PC-9 (cell line): ENCODE data around the gene WDR59. TPM values are rescaled to one million over a fixed set of nuclear protein-coding genes. Genes with fewer than 3 reads are reported as not detected.
"Not testable (repeated sequence)": the region's sequence is repeated elsewhere in the genome, so short reads cannot be mapped to it uniquely, and the experiment has no call there.

Experiments
- BruUV-seq: library from RNA; stranded (reverse); fragments of 400-500 nt; replicated peaks from 2 replicates; lab custom pipeline; 2021; lab: Mats Ljungman, UMichigan
- CTCF ChIA-PET: fragments of 300-600 bp; sonication (Branson Sonifier 250); formaldehyde crosslinking; loops from one replicate; lab custom pipeline; 2022; ENCODE audit warnings: antibody characterized with exemption; lab: Charles Lee
- POLR2A ChIA-PET: fragments of 300-600 bp; sonication (Branson Sonifier 250); formaldehyde crosslinking; loops from one replicate; lab custom pipeline; 2022; ENCODE audit warnings: antibody characterized with exemption; ENCODE audit not compliant: unreplicated experiment; lab: Charles Lee
- DNase-seq, 2 experiments: peaks; one replicate each; pipeline versions ENCODE4 v3.0.0 to v3.0.0-alpha.2; 2015 to 2022; ENCODE audit warnings: mixed read lengths in 1 of 2
- H2AFZ ChIP-seq: fragments of 200-600 bp; sonication (generic); 2 replicates; pipeline ENCODE4 v1.8.1; 2017; ENCODE audit warnings: antibody characterized with exemption
- H3F3A ChIP-seq: fragments of 200-600 bp; sonication (generic); 2 replicates; pipeline ENCODE4 v1.8.1; 2017; ENCODE audit warnings: antibody characterized with exemption, mild to moderate bottlenecking, low read depth; ENCODE audit not compliant: insufficient read depth
- H3K27ac ChIP-seq: fragments of 200-600 bp; sonication (generic); 2 replicates; pipeline ENCODE4 v1.6.1; 2016; ENCODE audit warnings: mixed run types
- H3K27me3 ChIP-seq: fragments of 200-600 bp; sonication (generic); 2 replicates; pipeline ENCODE4 v1.6.1; 2016; ENCODE audit warnings: low read depth, mixed run types; ENCODE audit not compliant: insufficient read depth
- H3K36me3 ChIP-seq: fragments of 200-600 bp; sonication (generic); 2 replicates; pipeline ENCODE4 v1.6.1; 2016; ENCODE audit warnings: low read depth, mixed run types
- H3K4me1 ChIP-seq: fragments of 200-600 bp; sonication (generic); replicated peaks from 2 replicates; pipeline ENCODE4 v1.6.1; 2016; ENCODE audit warnings: mixed run types; ENCODE audit not compliant: insufficient read depth
- H3K4me2 ChIP-seq: fragments of 200-600 bp; sonication (generic); 2 replicates; pipeline ENCODE4 v1.6.1; 2017; ENCODE audit warnings: mixed run types
- H3K4me3 ChIP-seq: fragments of 200-600 bp; sonication (generic); 2 replicates; pipeline ENCODE4 v1.6.1; 2016; ENCODE audit warnings: mixed run types
- H3K79me2 ChIP-seq: fragments of 200-600 bp; sonication (generic); 2 replicates; pipeline ENCODE4 v1.6.1; 2017; ENCODE audit warnings: low read depth, mixed run types
- H3K9me2 ChIP-seq: fragments of 200-600 bp; sonication (generic); 2 replicates; pipeline ENCODE4 v1.8.1; 2017; ENCODE audit warnings: mild to moderate bottlenecking; ENCODE audit not compliant: insufficient read depth
- H3K9me3 ChIP-seq: fragments of 200-600 bp; sonication (generic); 2 replicates; pipeline ENCODE4 v1.8.1; 2016; ENCODE audit warnings: low read depth; ENCODE audit not compliant: insufficient read depth
- H4K20me1 ChIP-seq: fragments of 200-600 bp; sonication (generic); 2 replicates; pipeline ENCODE4 v1.8.1; 2017; ENCODE audit not compliant: insufficient read depth
- CTCF ChIP-seq: fragments of 200-600 bp; sonication (generic); conservative IDR thresholded peaks from 2 replicates; pipeline ENCODE4 v1.6.1; 2017; ENCODE audit warnings: mixed run types, antibody characterized with exemption, mild to moderate bottlenecking, moderate library complexity
- EZH2 ChIP-seq: fragments of 200-600 bp; sonication (generic); IDR thresholded peaks from 2 replicates; pipeline ENCODE4 v1.8.0; 2017; ENCODE audit warnings: antibody characterized with exemption, low read depth
- intact Hi-C: fragments of 100-400 bp; cut with micrococcal nuclease; formaldehyde crosslinking; loops from one replicate; pipeline ENCODE4 v1.10.0; 2022; ENCODE audit not compliant: unreplicated experiment
- total RNA-seq: library from RNA; stranded (reverse); gene quantifications from 2 replicates; pipeline ENCODE4 v1.2.3, GENCODE V29; 2021

The WDR59 gene
- total RNA-seq, 1 experiment from 2014 or later = 97.1 TPM

- POLR2A ChIA-PET = interaction anchor here (0.6 kb wide), 1 partner anchor 26 kb away, joined by 7 read pairs; no protein-coding TSS in a partner anchor
- Histone ChIP-seq H3K9me2 (no peaks in the 10 kb centered on the region), H3F3A (peaks cover 15% of the 10 kb centered on the region), H3K36me3 (peaks cover 12% of the 10 kb centered on the region; the same call in 1 of the 2 replicates), H3K4me1 (peaks cover 29% of the 10 kb centered on the region), H4K20me1 (no peaks in the 10 kb centered on the region), H3K4me3 (no peak overlapping the region), H3K79me2 (peaks cover 96% of the 10 kb centered on the region), H3K4me2 (no peak overlapping the region), H3K27me3 (no peaks in the 10 kb centered on the region), H2AFZ (no peak overlapping the region), H3K27ac (no peak overlapping the region), H3K9me3 (peaks cover 16% of the 10 kb centered on the region)
- TF ChIP-seq EZH2 = no peak
- TF ChIP-seq CTCF = no peak
- CTCF ChIA-PET = no interaction called here
- no peak for DNase-seq
- BruUV-seq = no TSS peak
- intact Hi-C loops = no loop called here
Observed at GRCh38 chr16:75019007-75019406, 34.1 kb upstream of the WDR59 start.

- BruUV-seq = no TSS peak
- intact Hi-C loops = no loop called here
- TF ChIP-seq EZH2 = no peak
- Histone ChIP-seq H3K36me3 (peaks cover 9% of the 10 kb centered on the region; the same call in 1 of the 2 replicates), H2AFZ (no peak overlapping the region), H4K20me1 (no peaks in the 10 kb centered on the region), H3K9me2 (no peaks in the 10 kb centered on the region), H3K9me3 (peaks cover 16% of the 10 kb centered on the region), H3F3A (peaks cover 15% of the 10 kb centered on the region), H3K27me3 (no peaks in the 10 kb centered on the region), H3K4me2 (peak overlapping the region; percentile 7; the same call in 1 of the 2 replicates), H3K4me3 (no peak overlapping the region), H3K4me1 (peaks cover 36% of the 10 kb centered on the region), H3K27ac (peak overlapping the region; percentile 37), H3K79me2 (peaks cover 96% of the 10 kb centered on the region)
- ChIA-PET POLR2A (interaction anchor here (0.6 kb wide), 1 partner anchor 33 kb away, joined by 4 read pairs; the partner anchor contains the start of gene WDR59), CTCF (no interaction called here)
- DNase-seq = no peak
Observed at GRCh38 chr16:75017670-75018525, 33.0 kb upstream of the WDR59 start.

GRCh38 chr16:75016451-75017081 is 31.6 kb upstream of the WDR59 start:
- intact Hi-C loops, H3K4me3 ChIP-seq, H3K36me3 ChIP-seq, H3K27me3 ChIP-seq, POLR2A ChIA-PET, H3K4me2 ChIP-seq, H3K9me2 ChIP-seq, CTCF ChIA-PET, H2AFZ ChIP-seq, BruUV-seq, H4K20me1 ChIP-seq: not testable (repeated sequence)
- Histone ChIP-seq H3K4me1 (peaks cover 49% of the 10 kb centered on the region), H3K79me2 (peaks cover 96% of the 10 kb centered on the region), H3F3A (peaks cover 21% of the 10 kb centered on the region), H3K27ac (peak overlapping the region; percentile 55), H3K9me3 (peaks cover 11% of the 10 kb centered on the region)
- DNase-seq = peak in 1 of 2 experiments; percentile 80

GRCh38 chr16:75014318-75014717 is 29.4 kb upstream of the WDR59 start:
- Histone ChIP-seq H4K20me1 (no peaks in the 10 kb centered on the region), H3K9me2 (no peaks in the 10 kb centered on the region), H3K79me2 (peaks cover 96% of the 10 kb centered on the region), H3K36me3 (peaks cover 5% of the 10 kb centered on the region), H3K4me1 (peaks cover 67% of the 10 kb centered on the region), H3K27ac (no peak overlapping the region), H3K9me3 (no peaks in the 10 kb centered on the region; the same call in 1 of the 2 replicates), H3K4me3 (no peak overlapping the region), H2AFZ (no peak overlapping the region), H3F3A (peaks cover 39% of the 10 kb centered on the region), H3K4me2 (no peak overlapping the region), H3K27me3 (no peaks in the 10 kb centered on the region)
- intact Hi-C loops = no loop called here
- DNase-seq = no peak
- POLR2A ChIA-PET = no interaction called here
- CTCF ChIA-PET = no interaction called here
- BruUV-seq = no TSS peak
- TF ChIP-seq CTCF = no peak
- no peak for TF ChIP-seq EZH2

- peaks cover 50% of the 10 kb centered on the region for H3F3A ChIP-seq
- H3K27me3 ChIP-seq, BruUV-seq, POLR2A ChIA-PET, CTCF ChIA-PET, H3K9me2 ChIP-seq, H3K4me3 ChIP-seq, H4K20me1 ChIP-seq, H3K27ac ChIP-seq, DNase-seq, H3K36me3 ChIP-seq, intact Hi-C loops, H2AFZ ChIP-seq, H3K4me2 ChIP-seq, H3K9me3 ChIP-seq: not testable (repeated sequence)
- peaks cover 58% of the 10 kb centered on the region for H3K4me1 ChIP-seq
- H3K79me2 ChIP-seq = peaks cover 96% of the 10 kb centered on the region
Observed at GRCh38 chr16:75013123-75013522, 28.2 kb upstream of the WDR59 start.
